DMS 273 treated with DMSO at 0.1 percent for 48 hours (cell line): ENCODE results near the gene ISCU.

Source experiments
- DNase-seq: peaks from one replicate; lab custom pipeline; 2025; lab: John Stamatoyannopoulos, UW

ISCU gene

DNA sequence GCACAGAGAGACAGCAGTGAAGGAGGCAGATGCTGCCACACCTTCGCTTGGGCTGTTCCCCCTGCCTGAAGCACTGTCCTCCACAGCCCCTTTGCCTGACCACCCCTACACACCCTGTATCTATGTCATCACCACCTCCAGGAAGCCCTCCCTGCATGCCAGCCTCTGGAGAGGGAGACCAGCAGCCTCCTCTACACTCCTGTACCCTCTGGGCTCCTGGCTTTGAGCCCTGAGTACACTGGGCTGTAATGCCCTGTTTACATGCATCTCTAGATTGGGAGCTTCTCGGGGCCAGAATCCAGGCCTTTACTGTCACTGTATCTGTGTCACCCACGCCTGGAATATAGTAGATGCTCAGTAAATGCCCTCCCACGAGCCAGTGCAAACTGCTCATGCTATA lies 41.3 kb downstream of the ISCU start:
- DNase-seq = no peak

DNA sequence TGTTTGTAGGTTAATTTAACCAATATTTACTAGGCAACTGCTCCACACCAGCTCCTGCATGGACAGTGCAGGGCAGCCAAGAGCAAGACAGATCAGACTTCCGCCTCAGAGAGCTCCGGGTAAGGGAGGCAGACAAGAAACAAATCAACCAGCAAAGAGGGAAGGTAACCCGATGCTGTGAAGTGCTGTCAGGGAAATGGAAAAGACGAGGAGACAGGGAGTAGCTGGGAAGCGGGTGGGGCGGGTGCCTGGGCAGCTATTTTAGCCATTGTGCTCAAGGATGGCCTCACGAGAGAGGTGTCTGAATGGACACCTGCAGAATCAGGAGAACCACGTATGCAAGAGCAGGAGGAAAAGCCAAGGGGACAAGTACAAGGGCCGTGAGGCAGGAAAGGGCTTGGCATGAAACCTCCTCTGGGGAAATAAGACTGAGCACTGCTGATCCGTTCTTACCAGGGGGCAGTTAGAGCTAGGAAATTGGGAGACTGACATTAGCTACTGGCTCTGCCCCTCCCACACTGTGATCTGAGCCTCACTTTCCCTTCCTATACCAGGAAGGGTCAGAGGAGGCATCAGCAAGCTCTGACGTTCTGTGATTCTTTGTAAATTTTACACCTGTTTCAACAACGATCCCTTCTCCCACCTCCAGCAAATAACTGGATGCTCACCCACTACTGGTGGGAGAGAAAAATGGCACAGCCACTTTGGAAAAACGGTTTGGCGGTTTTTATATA lies 42.0 kb downstream of the ISCU start:
- no peak for DNase-seq

DNA sequence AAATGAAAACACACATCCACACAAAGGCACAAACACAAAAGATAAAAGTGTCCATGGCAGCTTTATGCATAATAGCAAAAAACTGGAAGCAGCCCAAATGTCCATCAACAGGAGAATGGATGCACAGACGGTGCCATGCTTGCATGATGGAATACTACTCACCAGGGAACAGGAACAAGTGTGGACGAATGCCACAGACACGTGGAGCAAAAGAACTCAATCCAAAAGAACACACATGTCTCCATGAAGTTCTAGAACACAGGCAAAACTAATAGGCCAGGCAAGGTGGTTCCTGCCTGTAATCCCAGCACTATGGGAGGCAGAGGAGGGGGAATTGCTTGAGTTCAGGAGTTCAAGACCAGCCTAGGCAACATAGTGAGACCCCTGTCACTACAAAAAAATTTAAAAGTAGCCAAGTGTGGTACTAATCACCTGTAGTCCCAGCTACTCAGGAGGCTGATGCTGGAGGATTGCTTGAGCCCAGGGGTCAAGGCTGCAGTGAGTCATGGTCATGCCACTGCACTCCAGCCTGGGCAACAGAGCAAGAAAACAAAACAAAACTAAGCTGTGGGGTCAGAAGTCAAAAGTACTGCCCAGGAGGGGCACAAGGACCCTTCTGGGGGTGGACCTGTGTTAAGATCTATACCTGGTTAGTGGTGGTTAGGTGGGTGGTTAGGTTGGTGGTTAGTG lies 42.7 kb downstream of the ISCU start:
- no peak for DNase-seq

DNA sequence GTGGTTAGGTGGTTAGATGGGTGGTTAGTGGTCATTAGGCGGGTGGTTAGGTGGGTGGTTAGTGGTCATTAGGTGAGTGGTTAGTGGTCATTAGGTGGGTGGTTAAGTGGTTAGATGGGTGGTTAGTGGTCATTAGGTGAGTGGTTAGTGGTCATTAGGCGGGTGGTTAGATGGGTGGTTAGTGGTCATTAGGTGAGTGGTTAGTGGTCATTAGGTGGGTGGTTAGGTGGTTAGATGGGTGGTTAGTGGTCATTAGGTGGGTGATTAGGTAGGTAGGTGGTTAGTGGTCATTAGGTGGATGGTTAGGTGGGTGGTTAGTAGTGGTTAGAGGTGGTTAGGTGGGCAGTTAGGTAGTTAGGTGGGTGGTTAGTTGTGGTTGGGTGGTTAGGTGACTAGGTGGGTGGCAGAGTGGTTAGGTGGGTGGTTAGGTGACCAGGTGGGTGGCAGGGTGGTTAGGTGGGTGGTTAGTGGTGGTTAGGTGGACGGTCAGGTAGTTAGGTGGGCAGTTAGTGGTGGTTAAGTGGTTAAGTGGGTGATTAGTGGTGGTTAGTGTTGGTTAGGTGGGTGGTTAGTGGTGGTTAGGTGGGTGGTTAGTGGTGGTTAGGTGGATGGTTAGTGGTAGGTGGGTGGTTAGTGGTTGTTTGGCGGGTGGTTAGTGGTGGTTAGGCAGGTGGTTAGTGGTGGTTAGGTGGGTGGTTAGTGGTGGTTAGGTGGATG lies 43.5 kb downstream of the ISCU start:
- no peak for DNase-seq

DNA sequence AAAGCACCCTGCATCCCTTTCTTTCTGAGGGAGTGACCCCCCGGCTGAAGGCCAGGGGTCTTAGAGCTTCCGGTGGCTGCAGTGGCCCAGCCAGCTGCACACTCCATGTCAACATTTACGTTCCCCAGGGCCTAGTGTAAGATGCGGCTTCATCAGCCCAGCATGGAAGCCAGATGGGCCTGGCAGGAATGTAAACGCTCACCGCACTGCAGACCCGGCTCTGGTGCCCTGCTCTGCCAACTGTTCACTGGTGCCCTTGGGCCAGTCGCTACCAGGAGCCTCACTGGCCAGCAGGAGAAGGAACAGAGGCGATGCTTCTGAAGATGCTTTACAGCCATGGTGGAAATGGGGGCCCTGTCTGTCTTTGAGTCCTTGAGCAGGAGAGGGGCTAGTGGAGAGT lies 44.1 kb downstream of the ISCU start:
- no peak for DNase-seq

DNA sequence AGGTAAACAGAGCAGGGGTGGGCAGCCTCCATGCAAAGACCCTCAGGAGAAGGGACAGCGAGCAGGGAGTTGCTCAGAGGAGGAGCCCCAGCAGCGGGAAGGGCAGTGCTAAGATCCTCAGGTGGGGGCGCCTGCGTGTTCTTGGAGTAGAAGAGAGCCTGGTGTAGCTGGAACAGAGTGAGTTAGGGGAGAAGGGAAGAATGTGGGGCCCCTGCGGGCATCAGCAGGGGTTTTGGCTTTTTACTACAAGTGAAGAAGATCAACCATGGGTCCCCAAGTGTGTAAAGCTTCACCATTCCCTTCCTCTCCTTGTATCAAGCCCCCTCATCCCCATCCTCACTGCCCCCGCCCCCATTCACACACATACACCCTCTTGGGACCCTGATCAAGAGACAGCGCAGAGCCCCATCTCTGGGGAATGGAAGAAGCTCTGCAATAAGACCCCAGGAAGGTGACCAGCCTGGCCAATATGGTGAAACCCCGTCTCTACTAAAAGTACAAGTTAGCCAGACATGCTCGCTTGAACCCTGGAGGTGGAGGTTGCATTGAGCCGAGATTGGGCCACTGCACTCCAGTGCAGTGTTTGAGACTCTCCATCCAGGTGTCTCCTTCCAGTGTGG lies 45.7 kb downstream of the ISCU start:
- no peak for DNase-seq

DNA sequence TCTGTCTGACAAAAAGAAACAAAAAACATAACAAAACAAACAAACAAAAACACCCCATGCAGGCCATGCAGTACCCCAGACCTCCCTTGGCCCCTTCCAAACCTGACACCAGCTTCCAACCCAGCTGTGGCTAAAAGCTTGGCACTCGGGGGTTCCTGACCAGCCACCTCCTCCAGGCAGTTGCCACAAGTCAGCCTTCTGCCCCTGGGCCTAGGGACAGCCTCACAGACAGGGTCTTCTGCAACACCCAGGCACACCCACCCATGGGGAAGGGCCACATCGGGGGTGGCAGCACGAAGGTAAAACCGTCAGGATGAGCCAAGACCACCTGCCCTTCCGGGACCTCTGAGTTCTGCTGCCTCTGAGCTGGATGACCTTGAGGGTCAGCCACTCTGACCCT lies 46.2 kb downstream of the ISCU start:
- no peak for DNase-seq

DNA sequence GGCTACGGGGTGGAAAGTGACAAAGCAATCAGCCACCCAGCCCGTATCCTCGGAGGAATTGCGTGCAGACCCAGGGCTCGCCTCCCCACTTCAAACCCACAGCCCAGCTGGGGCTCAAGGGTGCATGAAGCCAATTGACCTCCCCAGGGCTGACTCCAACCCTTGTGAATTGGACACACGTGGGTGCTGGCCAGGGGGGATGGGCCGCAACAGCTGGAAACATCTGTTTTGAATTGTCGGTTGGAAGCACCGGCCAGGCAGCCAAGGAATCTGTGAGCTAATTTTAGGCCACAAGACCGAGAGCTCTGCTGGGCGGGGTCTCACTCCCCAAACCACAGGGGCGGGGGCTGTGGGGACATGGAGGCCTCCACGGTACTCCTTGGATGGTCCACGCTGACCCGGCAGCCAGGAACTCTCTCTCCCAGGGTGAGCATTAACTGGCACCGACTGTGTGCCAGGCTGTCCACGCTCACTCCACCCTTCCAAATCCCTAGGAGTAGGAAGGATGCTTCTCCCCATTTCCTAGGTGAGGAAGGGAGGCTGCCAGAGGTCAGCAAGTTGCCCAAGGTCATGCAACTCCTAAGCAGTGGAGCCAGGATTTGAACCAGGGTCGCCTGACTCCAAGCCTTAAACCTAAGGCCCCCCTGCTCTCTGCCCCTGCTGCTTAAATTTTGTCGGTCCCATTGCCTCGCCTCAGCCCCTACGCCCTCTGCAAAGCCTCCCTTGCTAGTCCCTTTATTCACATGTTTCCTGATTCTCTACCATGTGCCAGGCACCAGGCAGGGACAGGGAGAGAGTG lies 47.3 kb downstream of the ISCU start:
- DNase-seq = no peak

DNA sequence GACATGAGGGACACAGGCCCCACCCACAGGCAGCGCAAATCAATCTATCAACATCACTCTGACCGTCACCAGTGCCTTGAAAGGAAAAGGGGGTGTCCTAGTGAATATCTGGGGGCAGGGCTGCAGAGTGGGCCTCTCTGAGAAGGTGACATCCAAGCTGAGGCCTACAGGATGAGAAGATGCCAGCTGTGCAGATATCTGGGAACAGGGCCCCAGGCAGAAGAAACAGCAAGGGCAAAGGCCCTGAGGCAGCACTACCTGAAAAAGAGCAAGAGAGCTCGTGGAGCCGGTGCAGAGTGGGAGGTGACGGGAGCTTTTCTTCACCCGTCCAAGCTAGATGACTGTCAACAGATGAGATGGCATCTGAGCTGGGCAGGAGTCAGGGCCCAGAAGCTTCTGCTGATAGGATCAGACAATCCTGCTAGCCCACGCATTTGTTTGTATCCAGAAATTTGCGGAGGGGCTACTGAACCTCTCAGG lies 48.0 kb downstream of the ISCU start:
- DNase-seq = no peak

DNA sequence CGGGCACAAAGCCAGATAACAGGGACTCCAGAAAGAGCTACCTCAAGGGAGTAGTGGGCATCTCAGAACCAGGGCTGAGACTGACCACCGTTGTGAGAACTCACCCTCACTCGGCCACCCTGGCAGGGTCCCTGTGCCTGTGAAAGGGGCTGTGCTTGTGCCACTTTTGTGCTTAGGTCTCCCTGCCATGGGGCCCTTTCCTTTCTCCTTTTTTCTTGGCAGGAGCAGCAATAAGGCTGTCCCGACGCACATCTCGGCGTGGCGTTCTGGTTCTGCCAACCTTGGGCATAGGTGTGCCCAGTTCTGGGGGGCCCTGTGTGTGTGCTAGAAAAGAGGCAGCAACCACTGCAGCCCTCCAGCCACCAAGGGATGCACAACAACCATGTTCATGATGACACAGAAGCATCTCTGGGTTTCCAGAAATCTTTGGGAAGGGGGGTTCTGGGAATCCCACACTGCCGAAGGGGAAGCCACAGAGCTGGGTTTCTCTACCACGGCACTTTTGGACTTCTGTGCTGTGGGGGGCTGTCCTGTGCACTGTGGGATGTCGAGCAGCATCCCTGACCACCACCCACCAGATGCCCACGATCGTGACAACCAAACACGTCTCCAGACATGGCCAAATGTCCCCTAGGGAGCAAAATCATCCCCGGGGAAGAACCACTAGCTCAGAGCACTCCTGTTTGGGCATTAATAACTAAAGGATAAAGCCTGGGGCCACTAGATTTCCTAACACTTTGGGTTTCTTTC lies 48.6 kb downstream of the ISCU start:
- no peak for DNase-seq

DNA sequence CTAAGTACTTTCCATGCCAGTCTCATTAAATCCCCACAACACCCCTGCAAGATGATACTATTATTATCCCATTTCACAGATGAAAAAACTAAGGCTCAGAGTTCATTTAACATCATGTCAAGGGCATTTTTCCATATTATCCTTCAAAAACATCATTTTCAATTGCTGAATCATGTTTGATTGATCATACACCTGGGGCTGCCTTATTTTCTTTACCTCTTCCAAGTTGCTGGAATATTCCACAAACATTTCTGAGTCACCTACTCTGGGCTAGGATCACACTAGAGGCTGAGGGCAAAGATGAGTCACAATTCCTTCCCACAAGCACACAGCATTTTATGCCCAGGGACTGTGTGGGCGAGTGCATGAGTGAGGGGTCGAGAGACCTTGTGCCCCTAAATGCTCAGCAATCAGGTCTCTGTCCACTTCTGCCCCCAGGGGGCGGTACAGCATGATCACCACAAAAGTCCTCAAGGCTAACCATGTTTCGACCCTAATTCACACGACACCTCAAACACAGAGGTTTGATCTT lies 49.6 kb downstream of the ISCU start:
- no peak for DNase-seq

DNA sequence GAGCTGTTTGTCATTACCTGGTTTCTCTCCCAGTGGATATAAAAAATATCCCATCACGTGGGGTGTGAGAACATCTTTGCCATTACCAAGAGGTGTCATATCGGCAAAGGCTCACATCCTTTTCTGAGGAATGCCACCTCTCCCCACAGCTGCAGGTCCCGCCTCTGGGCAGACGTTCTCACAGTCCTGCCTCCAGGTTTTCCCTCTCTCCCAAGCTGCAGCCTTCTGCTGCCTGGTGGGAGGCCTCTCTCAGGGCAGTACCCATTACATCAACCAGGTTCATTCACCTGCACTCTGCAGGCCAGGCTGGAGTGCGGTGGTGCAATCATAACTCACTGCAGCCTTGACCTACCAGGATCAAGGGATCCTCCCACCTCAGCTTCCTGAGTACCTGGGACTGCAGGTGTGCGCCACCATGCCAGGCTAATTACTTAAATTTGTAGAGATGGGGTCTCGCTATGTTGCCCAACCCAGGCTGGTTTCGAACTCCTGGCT lies 50.4 kb downstream of the ISCU start:
- DNase-seq = no peak

DNA sequence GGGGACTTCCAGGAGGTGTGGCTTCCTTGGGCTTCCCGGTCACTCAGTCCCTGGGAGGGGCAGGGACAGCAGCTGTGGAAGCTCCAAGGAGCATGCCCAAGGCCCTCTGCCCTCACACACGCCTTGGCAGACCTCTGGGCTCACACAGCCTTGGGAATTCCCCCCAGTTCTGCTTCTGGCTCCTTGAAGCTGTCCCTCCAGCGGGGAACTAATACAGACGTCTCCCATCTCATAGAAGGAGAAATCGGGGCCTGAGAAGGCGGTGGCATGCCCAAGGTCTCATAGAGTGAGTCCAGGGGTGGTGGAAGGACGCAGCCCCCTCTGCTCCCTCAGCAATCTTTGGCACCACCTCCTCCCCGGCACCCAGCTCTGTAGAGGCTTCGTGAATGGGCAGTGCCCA lies 51.2 kb downstream of the ISCU start:
- DNase-seq = no peak

DNA sequence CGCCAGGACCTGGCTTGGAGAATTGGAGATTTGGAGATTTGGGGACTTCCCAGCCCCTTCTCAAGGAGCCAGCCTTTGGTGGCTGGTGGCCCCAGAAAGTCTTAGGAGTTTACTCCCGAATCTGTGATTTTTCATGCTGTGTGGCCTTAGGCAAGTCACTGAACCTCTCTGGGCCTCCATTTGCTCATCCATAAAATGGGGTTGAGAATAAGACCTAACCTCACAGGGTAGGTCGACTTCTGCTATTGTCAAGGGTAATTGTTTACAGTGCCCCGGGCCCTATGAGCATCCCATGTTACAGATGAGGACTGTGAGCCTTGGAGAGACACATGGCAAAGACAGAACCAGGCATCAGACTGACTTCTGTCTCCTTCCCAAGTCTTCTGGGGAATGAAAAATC lies 51.6 kb downstream of the ISCU start:
- no peak for DNase-seq

DNA sequence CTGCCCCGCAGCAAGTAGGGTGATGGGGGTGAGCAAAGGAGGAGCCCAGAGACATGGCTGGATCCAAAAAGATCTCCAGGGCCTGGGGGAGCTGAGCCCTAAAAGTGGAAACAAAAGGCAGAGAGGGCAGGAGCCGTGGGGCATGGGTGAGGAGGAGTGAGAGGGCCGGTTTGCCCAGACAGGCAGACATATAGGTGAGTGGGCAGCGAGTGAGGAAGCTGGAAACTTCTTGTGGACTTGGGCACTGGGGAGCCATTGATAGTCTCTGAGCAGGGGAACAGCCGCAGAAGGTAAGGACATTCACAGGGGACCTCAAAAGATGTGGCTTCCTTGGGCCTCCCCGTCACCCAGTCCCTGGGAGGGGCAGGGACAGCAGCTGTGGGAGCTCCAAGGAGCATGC lies 52.2 kb downstream of the ISCU start:
- DNase-seq = no peak

DNA sequence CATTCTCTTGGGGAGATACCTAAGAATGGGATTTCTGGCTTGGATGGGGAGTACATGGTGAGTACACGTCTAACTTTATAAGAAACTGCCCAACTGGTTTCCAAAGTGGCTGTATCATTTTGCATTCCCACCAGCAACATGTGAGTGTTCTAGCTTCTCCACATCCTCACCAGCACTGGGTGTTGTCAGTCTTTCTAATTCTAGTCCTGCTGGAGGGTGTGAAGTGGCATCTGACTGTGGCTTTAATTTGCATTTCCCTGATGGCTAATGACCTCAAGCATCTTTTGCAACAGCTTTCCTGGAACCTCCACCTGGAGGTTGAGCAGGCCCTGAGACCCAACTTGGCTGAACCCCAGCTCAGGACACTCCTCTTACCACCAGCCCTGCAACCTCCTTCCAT lies 53.5 kb downstream of the ISCU start:
- DNase-seq = no peak

DNA sequence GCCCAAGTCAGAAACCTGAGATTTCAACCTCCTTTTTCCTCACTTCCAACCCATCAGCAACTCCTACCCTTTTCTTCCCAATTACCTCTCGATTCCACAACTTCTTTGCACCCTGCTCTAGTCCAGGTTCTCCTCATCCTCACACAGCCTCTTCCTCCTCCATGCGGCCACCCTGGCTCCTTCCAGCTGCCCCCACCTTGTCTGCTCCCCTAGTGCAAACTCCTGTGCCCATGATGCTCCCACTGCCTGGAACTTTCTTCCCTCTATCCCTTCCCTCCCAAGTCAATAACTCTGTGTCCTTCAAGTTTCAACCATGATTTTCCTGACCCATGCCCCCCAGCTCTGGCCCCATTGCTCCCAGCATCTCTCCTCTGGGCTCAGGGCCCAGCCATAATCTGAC lies 54.0 kb downstream of the ISCU start:
- DNase-seq = no peak

DNA sequence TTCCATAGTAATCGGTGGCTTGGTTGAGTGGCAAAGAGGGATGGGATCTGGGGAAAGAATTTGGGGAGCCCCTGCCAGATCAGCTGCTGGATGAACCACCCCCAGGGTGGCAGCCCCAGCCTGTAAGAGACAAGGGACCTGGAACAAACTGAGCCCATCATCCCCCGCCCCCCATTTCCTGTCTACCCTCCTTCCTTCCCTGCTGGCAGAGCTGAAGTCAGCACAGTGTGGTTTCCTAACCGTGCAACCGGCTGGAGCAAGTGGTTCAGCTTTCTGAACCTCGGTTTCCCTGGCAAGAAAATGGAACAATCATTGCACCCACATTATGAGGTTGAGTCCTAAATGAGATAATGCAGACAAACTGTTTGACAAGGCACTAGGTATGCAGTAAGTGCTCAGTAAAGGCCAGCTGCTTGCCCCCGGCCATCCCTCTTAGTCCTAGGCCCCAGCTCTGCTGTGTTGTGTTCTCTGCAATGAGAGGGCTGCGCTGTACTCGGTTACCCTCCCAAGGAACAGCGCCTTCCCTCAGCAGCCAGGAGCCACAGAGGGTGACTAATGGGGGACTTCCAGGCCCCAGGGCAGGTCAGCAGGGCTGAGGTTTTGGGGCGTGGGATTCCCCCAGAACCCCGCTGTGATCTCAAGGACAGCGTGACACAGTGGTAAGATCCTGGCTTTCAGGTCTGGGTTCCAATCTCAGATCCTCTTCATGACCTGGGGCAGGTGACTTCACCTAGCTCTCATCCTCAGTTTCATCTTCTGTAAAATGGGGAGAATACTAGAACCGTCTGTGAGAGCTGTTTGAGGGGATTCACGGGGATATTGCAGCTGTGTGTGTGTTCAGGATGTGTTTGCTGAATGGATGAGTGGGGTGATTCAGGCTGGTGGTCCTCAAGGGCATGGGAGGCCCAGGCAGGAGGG lies 54.8 kb downstream of the ISCU start:
- no peak for DNase-seq
